SU-DHL-6 (cell line): ENCODE data around the gene CKMT2.
A peak's percentile ranks its signal among the peaks of the same experiment; 100 is the strongest.

Experiments
- H2AFZ ChIP-seq: fragments of 200-600 bp; sonication (generic); 2 replicates; pipeline ENCODE4 v1.6.1; 2014; ENCODE audit warnings: low read depth, mild to moderate bottlenecking, moderate library complexity, mixed read lengths, antibody characterized with exemption, low read length; ENCODE audit not compliant: severe bottlenecking
- H3F3A ChIP-seq: fragments of 200-600 bp; shearing (Covaris generic); 2 replicates; pipeline ENCODE4 v1.6.0; 2016; ENCODE audit warnings: antibody characterized with exemption, mild to moderate bottlenecking; ENCODE audit not compliant: insufficient read depth
- H3K27ac ChIP-seq: fragments of 200-600 bp; sonication (generic); 2 replicates; pipeline ENCODE4 v1.5.1; 2016; ENCODE audit warnings: low read depth, mild to moderate bottlenecking, low read length, moderate library complexity, mixed read lengths
- H3K27me3 ChIP-seq: fragments of 200-600 bp; sonication (generic), shearing (Covaris generic); 2 replicates; pipeline ENCODE4 v1.6.0; 2014; ENCODE audit warnings: mild to moderate bottlenecking, low read length
- H3K36me3 ChIP-seq: fragments of 200-600 bp; sonication (generic); 2 replicates; pipeline ENCODE4 v1.6.1; 2014; ENCODE audit warnings: mild to moderate bottlenecking, low read length, mixed read lengths
- H3K4me2 ChIP-seq: fragments of 300-600, 200-600 bp; shearing (Covaris generic), sonication (generic); 2 replicates; pipeline ENCODE4 v1.6.0; 2014; ENCODE audit warnings: low read length, low read depth, mild to moderate bottlenecking; ENCODE audit not compliant: poor library complexity, severe bottlenecking
- H3K4me3 ChIP-seq: fragments of 200-600 bp; sonication (generic); 2 replicates; pipeline ENCODE4 v1.5.1; 2014; ENCODE audit warnings: antibody characterized with exemption, low read length, mild to moderate bottlenecking, mixed read lengths; ENCODE audit not compliant: insufficient read depth, poor library complexity, severe bottlenecking
- H3K79me2 ChIP-seq: fragments of 200-600 bp; sonication (generic); 2 replicates; pipeline ENCODE4 v1.6.1; 2014; ENCODE audit warnings: mild to moderate bottlenecking, low read length, moderate library complexity; ENCODE audit not compliant: insufficient read depth
- H3K9ac ChIP-seq: fragments of 200-600 bp; sonication (generic); 2 replicates; pipeline ENCODE4 v1.7.0; 2014; ENCODE audit warnings: mild to moderate bottlenecking, low read length
- H3K9me2 ChIP-seq: fragments of 200-600 bp; sonication (generic); replicated peaks from 2 replicates; pipeline ENCODE4 v1.6.1; 2014; ENCODE audit warnings: low read length; ENCODE audit not compliant: insufficient read depth
- H3K9me3 ChIP-seq: fragments of 200-600 bp; sonication (generic); 2 replicates; pipeline ENCODE4 v1.6.1; 2014; ENCODE audit warnings: low read length, mixed read lengths; ENCODE audit not compliant: insufficient read depth
- H4K20me1 ChIP-seq: fragments of 200-600 bp; sonication (generic); 2 replicates; pipeline ENCODE4 v1.6.1; 2014; ENCODE audit warnings: low read depth, mild to moderate bottlenecking, antibody characterized with exemption, low read length, moderate library complexity, mixed read lengths
- CTCF ChIP-seq: fragments of 200-600 bp; sonication (generic); IDR thresholded peaks from one replicate; pipeline ENCODE4 v1.5.1; 2017; ENCODE audit warnings: antibody characterized with exemption, mild to moderate bottlenecking, low read length, moderate library complexity; ENCODE audit not compliant: insufficient read depth, poor library complexity, severe bottlenecking
- EZH2phosphoT487 ChIP-seq: fragments of 200-600 bp; sonication (generic), shearing (Covaris generic); conservative IDR thresholded peaks from 2 replicates; pipeline ENCODE4 v1.6.1; 2018; ENCODE audit warnings: mild to moderate bottlenecking, antibody characterized with exemption, low read length, moderate library complexity, mixed read lengths

Gene CKMT2

DNA sequence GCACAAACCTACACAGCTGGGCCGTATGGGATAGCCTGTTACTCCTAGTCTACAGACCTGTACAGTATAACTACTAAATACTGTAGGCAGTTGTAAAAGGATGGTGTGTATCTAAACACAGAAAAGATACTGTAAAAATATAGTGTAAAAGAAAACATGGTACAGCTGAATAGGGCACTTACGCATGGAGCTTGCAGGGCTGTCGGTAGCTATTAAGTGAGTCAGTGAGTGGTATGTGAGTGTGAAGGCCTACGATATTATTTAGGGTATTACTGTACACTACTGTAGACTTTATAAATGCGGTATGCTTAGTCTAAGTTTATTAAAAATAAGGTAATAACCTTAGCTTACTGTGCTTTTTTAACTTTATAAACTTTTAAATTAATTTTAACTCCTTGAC, 69.5 kb downstream of the CKMT2 start:
- H3K9me2 ChIP-seq: no peaks in the 10 kb centered on the region
- H3F3A ChIP-seq: 0 out of 2 replicates have a peak, but pooled peaks cover under 1% of the 10 kb centered on the region
- H3K4me2 ChIP-seq: peak overlapping the region; percentile 86
- H3K27me3 ChIP-seq: no peaks in the 10 kb centered on the region
- H3K27ac ChIP-seq: no peak overlapping the region
- no peak overlapping the region for H2AFZ ChIP-seq
- no peak for TF ChIP-seq CTCF
- TF ChIP-seq EZH2phosphoT487: no peak
- peak overlapping the region; percentile 80 for H3K4me3 ChIP-seq
- no peaks in the 10 kb centered on the region for H3K36me3 ChIP-seq
- H4K20me1 ChIP-seq: no peaks in the 10 kb centered on the region
- H3K9me3 ChIP-seq: no peaks in the 10 kb centered on the region
- H3K79me2 ChIP-seq: peaks cover 38% of the 10 kb centered on the region
- 0 out of 2 replicates have a peak overlapping the region, but pooled peaks have one; percentile 84 for H3K9ac ChIP-seq

DNA sequence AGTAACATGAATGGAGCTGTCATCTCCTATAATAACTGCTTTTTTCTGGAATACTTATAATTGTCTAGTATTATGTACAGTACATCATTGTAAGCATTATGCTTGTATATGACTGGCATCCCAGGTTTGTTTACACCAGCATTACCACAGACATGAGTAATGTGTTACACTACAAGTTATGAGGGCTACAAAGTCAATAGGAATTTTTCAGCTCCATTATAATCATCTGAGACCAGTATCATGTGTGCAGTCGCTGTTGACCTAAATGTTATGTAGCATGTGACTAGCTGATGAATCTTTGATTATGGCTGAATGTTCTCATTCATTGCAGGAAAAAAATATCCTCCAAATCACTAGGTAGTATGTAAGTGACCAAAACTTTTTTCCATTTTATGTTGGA, 70.4 kb downstream of the CKMT2 start:
- H3K36me3 ChIP-seq: no peaks in the 10 kb centered on the region

DNA sequence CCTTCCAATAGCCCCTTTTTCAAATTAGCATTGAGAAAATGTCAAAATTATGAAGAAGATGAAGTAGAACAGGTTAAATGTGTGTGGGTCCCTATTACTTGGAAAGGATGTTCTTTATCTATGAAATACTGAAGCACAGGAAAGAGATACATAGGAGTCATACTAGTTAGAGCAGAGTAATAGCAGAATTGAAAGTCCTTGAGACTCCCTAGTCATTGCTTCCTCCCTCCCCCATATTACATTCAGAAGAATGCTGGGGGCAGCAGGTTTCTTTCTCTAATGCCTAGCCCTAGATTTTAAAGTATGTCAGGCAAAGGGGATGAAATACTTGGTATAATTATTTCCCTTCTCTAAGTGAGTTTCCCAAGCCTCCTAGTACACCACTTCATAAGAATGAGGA, 72.7 kb downstream of the CKMT2 start:
- Histone ChIP-seq H3K27me3 (no peaks in the 10 kb centered on the region), H2AFZ (no peak overlapping the region), H3K27ac (no peak overlapping the region), H3K9me3 (no peaks in the 10 kb centered on the region), H3K9me2 (no peaks in the 10 kb centered on the region), H4K20me1 (no peaks in the 10 kb centered on the region), H3K4me3 (no peak overlapping the region), H3K79me2 (peaks cover 22% of the 10 kb centered on the region), H3K36me3 (no peaks in the 10 kb centered on the region), H3K4me2 (no peak overlapping the region), H3K9ac (no peak overlapping the region), H3F3A (no peaks in the 10 kb centered on the region)
- TF ChIP-seq EZH2phosphoT487: no peak
- no peak for TF ChIP-seq CTCF

More for the DNA sequence above, 70.4 kb downstream of the CKMT2 start:
- no peak overlapping the region for H3K4me2 ChIP-seq
- H3K27ac ChIP-seq: no peak overlapping the region
- TF ChIP-seq CTCF: no peak
- no peak for TF ChIP-seq EZH2phosphoT487
- peaks cover 34% of the 10 kb centered on the region for H3K79me2 ChIP-seq
- no peak overlapping the region for H3K4me3 ChIP-seq
- H3K9ac ChIP-seq: no peak overlapping the region
- no peak overlapping the region for H2AFZ ChIP-seq
- no peaks in the 10 kb centered on the region for H3K9me2 ChIP-seq
- no peaks in the 10 kb centered on the region for H4K20me1 ChIP-seq
- H3K9me3 ChIP-seq: no peaks in the 10 kb centered on the region
- no peaks in the 10 kb centered on the region for H3K27me3 ChIP-seq
- no peaks in the 10 kb centered on the region for H3F3A ChIP-seq
